OCI-LY7 (cell line): ENCODE measurements around the gene GMDS. TPM values are rescaled to one million over a fixed set of nuclear protein-coding genes. Genes with fewer than 3 reads are reported as not detected.

Source experiments
- BruUV-seq: library from RNA; stranded (reverse); fragments of 400-500 nt; replicated peaks from 2 replicates; lab custom pipeline; 2021; lab: Mats Ljungman, UMichigan
- CTCF ChIA-PET: fragments of 300-600 bp; sonication (Branson Sonifier 250); formaldehyde crosslinking; loops from one replicate; lab custom pipeline; 2022; ENCODE audit warnings: antibody characterized with exemption; ENCODE audit not compliant: unreplicated experiment; lab: Charles Lee
- POLR2A ChIA-PET: fragments of 300-600 bp; sonication (Branson Sonifier 250); formaldehyde crosslinking; loops from one replicate; lab custom pipeline; 2022; ENCODE audit warnings: antibody characterized with exemption; lab: Charles Lee
- DNase-seq: peaks from one replicate; pipeline ENCODE4 v3.0.0-alpha.2; 2015; ENCODE audit warnings: low spot score
- H2AFZ ChIP-seq: fragments of 200-600 bp; sonication (generic), shearing (Covaris generic); 2 replicates; pipeline ENCODE4 v1.6.1; 2014; ENCODE audit warnings: mild to moderate bottlenecking, antibody characterized with exemption, low read length, moderate library complexity
- H3K27ac ChIP-seq: fragments of 200-600 bp; sonication (generic); 2 replicates; pipeline ENCODE4 v1.5.1; 2014; ENCODE audit warnings: mixed run types, low read depth, mild to moderate bottlenecking, moderate library complexity, low read length, inconsistent platforms; ENCODE audit not compliant: poor library complexity, severe bottlenecking
- H3K36me3 ChIP-seq: fragments of 200-600 bp; sonication (generic); 2 replicates; pipeline ENCODE4 v1.6.1; 2014; ENCODE audit warnings: mild to moderate bottlenecking, antibody characterized with exemption, low read length, moderate library complexity, mixed read lengths; ENCODE audit not compliant: insufficient read depth
- H3K4me1 ChIP-seq: fragments of 200-600 bp; sonication (generic); 2 replicates; pipeline ENCODE4 v1.5.1; 2014; ENCODE audit warnings: mild to moderate bottlenecking, low read length; ENCODE audit not compliant: insufficient read depth, poor library complexity, severe bottlenecking
- H3K4me2 ChIP-seq: fragments of 200-600 bp; sonication (generic); 2 replicates; pipeline ENCODE4 v1.6.1; 2014; ENCODE audit warnings: mild to moderate bottlenecking, low read length
- H3K4me3 ChIP-seq: fragments of 200-600 bp; sonication (generic); 2 replicates; pipeline ENCODE4 v1.5.1; 2014; ENCODE audit warnings: mild to moderate bottlenecking, low read depth, low read length; ENCODE audit not compliant: poor library complexity, severe bottlenecking
- H3K79me2 ChIP-seq: fragments of 200-600 bp; sonication (generic); 2 replicates; pipeline ENCODE4 v1.6.1; 2016; ENCODE audit warnings: low read depth, mild to moderate bottlenecking, low read length, moderate library complexity, mixed read lengths; ENCODE audit not compliant: insufficient read depth
- H3K9me2 ChIP-seq: fragments of 200-600 bp; sonication (generic); 2 replicates; pipeline ENCODE4 v1.6.1; 2016; ENCODE audit warnings: mild to moderate bottlenecking, low read length, mixed read lengths; ENCODE audit not compliant: insufficient read depth
- H3K9me3 ChIP-seq: fragments of 200-600 bp; sonication (generic); 2 replicates; pipeline ENCODE4 v1.6.1; 2014; ENCODE audit warnings: mild to moderate bottlenecking, mixed run types, low read length, mixed read lengths
- H4K20me1 ChIP-seq: fragments of 200-600 bp; sonication (generic); 2 replicates; pipeline ENCODE4 v1.6.1; 2014; ENCODE audit warnings: mild to moderate bottlenecking, antibody characterized with exemption, low read length, moderate library complexity, mixed read lengths; ENCODE audit not compliant: insufficient read depth
- CTCF ChIP-seq: fragments of 200-600 bp; sonication (generic); conservative IDR thresholded peaks from 2 replicates; pipeline ENCODE4 v1.5.1; 2014; ENCODE audit warnings: mild to moderate bottlenecking, antibody characterized with exemption, low read length, moderate library complexity, mixed read lengths
- EZH2phosphoT487 ChIP-seq: fragments of 200-600 bp; sonication (generic); IDR thresholded peaks from 2 replicates; pipeline ENCODE4 v1.6.1; 2018; ENCODE audit warnings: low read depth, borderline replicate concordance, mild to moderate bottlenecking, mixed run types, antibody characterized with exemption, low read length, moderate library complexity, mixed read lengths
- intact Hi-C: fragments of 100-400 bp; cut with micrococcal nuclease; formaldehyde crosslinking; loops from one replicate; pipeline ENCODE4 v1.10.0; 2022; ENCODE audit not compliant: unreplicated experiment
- total RNA-seq, 2 experiments: library from RNA; depleted of rRNA in 1 of 2; stranded (reverse); fragments of >200 nt in 1 of 2; shearing (Covaris generic) in 1 of 2; gene quantifications; 2 replicates each; pipeline ENCODE4 v1.2.3, GENCODE V29; 2014 to 2022

Gene GMDS
- total RNA-seq, 2 experiments from 2014 or later, result 9.9 to 26.8 TPM

GRCh38 chr6:2073476-2073875 lies 171.9 kb downstream of the GMDS start:
- no peaks in the 10 kb centered on the region for H3K36me3 ChIP-seq
- no peak for DNase-seq
- no peaks in the 10 kb centered on the region for H3K9me3 ChIP-seq
- TF ChIP-seq EZH2phosphoT487 (no peak), CTCF (no peak)
- no peaks in the 10 kb centered on the region for H4K20me1 ChIP-seq
- no peak overlapping the region for H3K27ac ChIP-seq
- no peak overlapping the region for H3K4me3 ChIP-seq
- no peak overlapping the region for H3K4me2 ChIP-seq
- no peaks in the 10 kb centered on the region for H3K4me1 ChIP-seq
- CTCF ChIA-PET, result no interaction called here
- POLR2A ChIA-PET, result no interaction called here
- no peak overlapping the region for H2AFZ ChIP-seq
- H3K9me2 ChIP-seq, result no peaks in the 10 kb centered on the region
- intact Hi-C loops, result no loop called here
- H3K79me2 ChIP-seq, result no peaks in the 10 kb centered on the region
- no TSS peak for BruUV-seq

GRCh38 chr6:2072453-2072852 lies 173.0 kb downstream of the GMDS start:
- Histone ChIP-seq H3K27ac (no peak overlapping the region), H4K20me1 (no peaks in the 10 kb centered on the region), H3K9me2 (no peaks in the 10 kb centered on the region), H2AFZ (no peak overlapping the region), H3K4me2 (no peak overlapping the region), H3K4me1 (no peaks in the 10 kb centered on the region), H3K4me3 (no peak overlapping the region), H3K36me3 (no peaks in the 10 kb centered on the region), H3K79me2 (no peaks in the 10 kb centered on the region), H3K9me3 (no peaks in the 10 kb centered on the region)
- DNase-seq, result no peak
- CTCF ChIA-PET, result no interaction called here
- POLR2A ChIA-PET, result no interaction called here
- intact Hi-C loops, result no loop called here
- no TSS peak for BruUV-seq
- no peak for TF ChIP-seq CTCF
- no peak for TF ChIP-seq EZH2phosphoT487

GRCh38 chr6:2063547-2063946 lies 181.9 kb downstream of the GMDS start:
- H2AFZ ChIP-seq, result no peak overlapping the region
- ChIA-PET CTCF (no interaction called here), POLR2A (no interaction called here)

More at GRCh38 chr6:2063547-2063946, 181.9 kb downstream of the GMDS start:
- Histone ChIP-seq H3K79me2 (no peaks in the 10 kb centered on the region), H3K4me3 (no peak overlapping the region), H3K4me2 (no peak overlapping the region), H3K27ac (no peak overlapping the region), H3K36me3 (no peaks in the 10 kb centered on the region), H3K9me3 (no peaks in the 10 kb centered on the region), H4K20me1 (no peaks in the 10 kb centered on the region), H3K9me2 (no peaks in the 10 kb centered on the region), H3K4me1 (no peaks in the 10 kb centered on the region)
- TF ChIP-seq EZH2phosphoT487 (no peak), CTCF (no peak)
- DNase-seq, result no peak
- BruUV-seq, result no TSS peak
- intact Hi-C loops, result no loop called here
